Dedifferentiated amniotic fluid mesenchymal stem cell (primary cell): Measurements from ENCODE around the gene TRIM62.
"Not testable (repeated sequence)": the region's sequence is repeated elsewhere in the genome, so short reads cannot be mapped to it uniquely, and the experiment has no call there.

ENCODE experiments used
- DNase-seq: peaks from one replicate; pipeline ENCODE4 v3.0.0-alpha.2; 2016; ENCODE audit errors: extremely low spot score

Gene TRIM62

GRCh38 chr1:33100119-33100415, 81.8 kb downstream of the TRIM62 start:
- DNase-seq: not testable (repeated sequence)

DNA sequence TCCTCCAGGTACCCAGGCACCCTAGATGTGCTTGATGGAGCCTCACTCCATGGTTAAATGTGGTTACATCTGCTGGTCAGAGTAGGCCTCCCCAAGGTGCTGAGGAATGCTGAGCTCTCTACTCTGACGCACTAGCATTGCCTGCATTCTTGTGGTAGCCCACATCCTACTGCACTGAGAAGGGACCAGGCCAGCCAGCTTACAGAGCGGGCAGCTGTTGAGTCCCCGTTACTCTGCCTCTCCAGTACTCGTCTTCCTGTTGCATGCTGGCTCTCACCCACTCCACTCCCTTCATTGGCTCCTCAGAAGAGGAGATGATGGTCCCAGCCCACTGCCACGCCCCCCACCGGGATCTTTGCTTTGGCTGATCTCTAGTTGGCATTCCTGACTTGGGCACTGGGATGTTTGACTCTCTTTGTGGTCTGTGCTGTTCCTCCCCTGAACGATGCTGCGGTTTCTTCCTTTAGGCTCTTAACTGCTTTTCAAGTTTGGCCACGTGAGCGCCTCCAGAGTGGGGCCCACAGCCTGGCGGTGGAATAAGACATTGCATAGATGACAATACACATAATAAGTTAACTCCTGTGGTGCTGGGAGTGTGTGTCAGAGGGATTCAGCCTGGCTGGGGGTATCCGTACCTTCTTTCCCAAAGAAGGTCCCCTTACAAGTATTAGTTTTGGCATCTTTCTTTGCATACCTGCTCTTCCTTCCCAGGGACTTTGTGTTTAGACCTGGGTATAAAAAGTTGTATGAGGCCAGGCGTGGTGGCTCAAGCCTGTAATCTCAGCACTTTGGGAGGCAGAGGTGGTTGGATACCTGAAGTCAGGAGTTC, 82.3 kb downstream of the TRIM62 start:
- peak; percentile 100 for DNase-seq

DNA sequence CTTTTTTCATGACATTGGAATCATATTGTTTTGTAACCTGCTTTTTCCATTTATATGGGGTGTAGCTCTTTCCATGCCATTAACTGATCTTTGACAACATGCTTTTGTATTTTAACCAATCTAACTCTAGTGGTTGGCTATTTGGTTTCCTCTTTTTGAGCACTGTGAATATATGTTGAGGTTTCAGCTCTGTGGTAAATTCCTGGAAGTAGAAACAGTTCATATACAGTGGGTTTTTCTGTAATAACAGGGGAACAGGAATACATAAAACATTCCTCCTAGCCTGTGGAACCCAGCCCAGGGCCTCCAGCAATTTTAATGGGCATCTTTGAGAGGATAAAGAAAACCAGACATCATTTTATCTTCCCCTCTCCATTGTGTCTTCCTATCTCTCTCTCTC, 83.5 kb downstream of the TRIM62 start:
- no peak for DNase-seq

- DNase-seq: no peak
These were observed 84.1 kb downstream of the TRIM62 start for GRCh38 chr1:33097762-33098161.

DNA sequence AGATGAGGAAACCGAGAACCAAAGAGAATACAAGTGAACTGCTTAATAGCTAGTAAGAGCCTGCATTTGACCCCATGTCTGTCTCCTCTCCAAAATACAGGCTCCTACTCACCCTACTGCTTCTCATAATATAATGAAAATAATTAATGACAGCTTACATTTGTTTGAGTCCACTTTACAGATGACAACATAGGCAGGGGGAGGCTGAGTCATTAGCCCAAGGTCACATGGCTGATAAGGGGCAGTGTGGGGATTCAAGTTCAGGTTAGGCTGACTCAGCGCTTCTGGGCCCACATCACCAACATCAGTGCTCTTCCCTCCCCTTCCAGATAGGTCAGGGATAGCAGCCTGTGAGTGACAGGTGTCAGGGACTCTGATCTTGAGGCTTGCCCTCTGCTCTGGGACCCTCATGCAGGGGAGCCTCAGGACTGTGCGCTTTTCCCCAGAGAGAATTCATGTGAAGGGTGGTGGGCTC, 84.7 kb downstream of the TRIM62 start:
- no peak for DNase-seq

- no peak for DNase-seq
These were observed 85.4 kb downstream of the TRIM62 start for GRCh38 chr1:33096363-33097005.
